HG03432 (cell line): ENCODE measurements around the gene PARL.

Experiments used
- ATAC-seq: cut with Tn5 transposase; IDR thresholded peaks from one replicate; pipeline ENCODE4 v1.9.1; 2021; ENCODE audit warnings: mild to moderate bottlenecking, moderate library complexity; ENCODE audit not compliant: unreplicated experiment

PARL gene

GRCh38 chr3:183818041-183818620 is 66.5 kb downstream of the PARL start:
- no peak for ATAC-seq

GRCh38 chr3:183817639-183818038 is 67.0 kb downstream of the PARL start:
- ATAC-seq = no peak

GRCh38 chr3:183816681-183817510 is 67.8 kb downstream of the PARL start:
- no peak for ATAC-seq

- no peak for ATAC-seq
These were observed 68.7 kb downstream of the PARL start for GRCh38 chr3:183815951-183816475.

GRCh38 chr3:183815563-183815940 is 69.1 kb downstream of the PARL start:
- ATAC-seq = no peak

DNA sequence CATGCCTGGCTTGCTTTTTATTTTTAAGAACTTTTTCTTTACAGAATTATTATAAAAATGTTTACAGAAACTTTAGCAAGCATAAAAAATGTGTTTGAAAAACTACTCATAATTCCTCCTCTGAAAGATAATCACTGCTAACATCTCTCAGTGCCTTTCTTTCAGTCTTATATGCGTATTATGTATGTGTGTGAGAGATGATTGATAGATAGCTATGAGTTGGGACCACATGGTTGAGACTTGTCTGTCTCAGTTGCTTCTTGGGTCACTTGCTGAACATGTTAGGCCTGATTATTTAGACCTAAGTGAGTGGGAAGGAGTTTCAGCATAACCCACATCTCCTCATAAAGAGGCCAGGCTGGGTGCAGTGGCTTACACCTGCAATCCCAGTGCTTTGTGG is 70.4 kb downstream of the PARL start:
- no peak for ATAC-seq

- no peak for ATAC-seq
These were observed 71.8 kb downstream of the PARL start for GRCh38 chr3:183812761-183813445.

DNA sequence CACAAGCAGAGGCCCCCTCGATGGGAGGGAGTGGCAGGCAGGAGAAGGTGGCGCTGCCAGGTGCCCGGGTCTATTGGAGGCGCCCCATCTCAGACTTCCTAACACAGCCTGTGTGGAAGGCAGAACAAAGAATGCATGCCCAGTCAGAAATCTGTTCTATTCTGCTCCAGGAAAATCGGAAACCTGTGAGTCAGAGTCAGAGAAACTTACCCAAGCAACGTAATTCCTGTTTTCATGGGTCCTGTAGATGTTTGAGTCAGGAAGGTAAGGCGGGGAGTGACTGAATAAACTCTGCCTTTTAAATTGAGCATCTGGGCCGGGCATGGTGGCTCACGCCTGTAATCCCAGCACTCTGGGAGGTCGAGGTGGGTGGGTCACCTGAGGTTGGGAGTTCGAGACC is 73.0 kb downstream of the PARL start:
- ATAC-seq = no peak

GRCh38 chr3:183810643-183811594 is 73.8 kb downstream of the PARL start:
- no peak for ATAC-seq

DNA sequence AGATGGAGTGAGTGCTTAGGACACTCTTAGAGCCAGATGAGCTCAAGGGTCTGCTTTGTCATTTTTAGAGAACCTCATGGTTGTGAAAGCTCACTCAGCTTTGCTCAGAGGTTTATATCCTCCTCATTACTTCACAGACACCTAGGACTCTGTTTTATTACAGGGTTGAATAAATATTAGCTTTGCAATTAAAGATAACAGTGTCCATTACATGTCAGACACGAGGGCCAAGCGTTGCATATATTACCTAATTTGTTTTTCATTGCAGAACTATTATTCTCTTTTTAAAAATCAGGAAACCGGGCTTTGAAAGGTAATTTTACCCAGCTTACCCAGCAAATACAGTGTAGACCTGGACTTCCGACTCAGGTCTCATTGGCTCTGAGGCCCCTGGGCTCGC is 75.4 kb downstream of the PARL start:
- no peak for ATAC-seq

DNA sequence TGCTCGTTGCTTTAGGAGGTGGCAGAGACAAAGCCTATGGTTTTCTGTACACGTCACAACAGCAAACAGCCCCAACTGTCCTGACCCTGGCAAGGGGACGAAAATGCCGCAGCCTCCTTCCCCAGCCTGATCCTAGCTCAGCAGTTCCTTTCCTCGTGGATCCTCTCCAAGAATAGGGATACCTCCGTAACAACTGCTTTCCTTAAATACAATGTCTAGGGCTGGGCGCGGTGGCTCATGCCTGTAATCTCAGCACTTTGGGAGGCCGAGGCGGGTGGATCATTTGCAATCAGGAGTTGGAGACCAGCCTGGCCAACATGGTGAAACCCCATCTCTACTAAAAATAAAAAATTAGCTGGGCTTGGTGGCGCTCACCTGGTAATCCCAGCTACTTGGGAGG is 76.3 kb downstream of the PARL start:
- ATAC-seq = no peak

- no peak for ATAC-seq
These were observed 76.8 kb downstream of the PARL start for GRCh38 chr3:183807881-183808280.

DNA sequence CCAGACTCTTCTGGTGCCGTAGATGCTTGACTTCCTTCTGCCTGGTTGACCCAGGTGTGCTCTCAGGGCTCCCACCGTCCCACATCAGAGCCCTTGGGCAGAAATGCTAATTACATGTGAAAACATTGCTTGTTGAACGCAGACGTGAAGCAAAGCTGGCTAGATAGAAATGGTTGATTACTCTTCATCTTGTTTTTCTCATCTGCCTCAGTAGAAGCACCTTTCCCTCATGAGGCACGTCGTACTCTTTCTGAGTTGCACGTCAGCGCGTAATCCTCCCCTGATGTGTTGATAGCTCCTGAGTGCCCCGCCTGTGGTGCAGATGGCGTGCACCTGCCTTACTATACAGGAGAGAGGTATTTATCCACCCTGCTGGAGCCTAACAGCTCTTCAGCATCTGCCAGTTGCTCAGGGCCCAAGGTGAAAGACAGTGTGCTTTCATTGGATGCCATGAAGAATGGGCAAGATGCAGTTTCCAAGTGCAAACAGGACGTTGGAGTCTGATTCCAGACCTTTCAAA is 77.4 kb downstream of the PARL start:
- ATAC-seq = no peak

DNA sequence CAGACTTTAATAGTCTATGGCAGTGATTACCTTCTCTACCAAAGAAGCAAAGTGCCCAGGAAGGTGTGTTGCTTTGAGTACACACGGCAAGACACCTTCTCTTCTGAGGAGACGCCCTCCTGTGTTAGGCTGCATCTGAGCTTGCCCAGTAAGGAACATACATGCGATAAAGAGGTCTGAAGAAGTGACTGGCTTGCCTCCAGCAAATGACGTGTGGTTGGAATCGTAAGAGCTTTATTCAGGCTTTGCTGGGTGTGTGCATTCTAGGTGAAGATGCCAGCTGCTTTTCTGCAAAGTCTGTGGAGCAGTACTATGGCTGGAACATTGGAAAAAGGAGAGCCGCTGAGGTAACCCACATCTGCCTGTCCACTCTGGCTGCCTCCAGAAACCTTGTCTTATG is 81.7 kb downstream of the PARL start:
- ATAC-seq = no peak

DNA sequence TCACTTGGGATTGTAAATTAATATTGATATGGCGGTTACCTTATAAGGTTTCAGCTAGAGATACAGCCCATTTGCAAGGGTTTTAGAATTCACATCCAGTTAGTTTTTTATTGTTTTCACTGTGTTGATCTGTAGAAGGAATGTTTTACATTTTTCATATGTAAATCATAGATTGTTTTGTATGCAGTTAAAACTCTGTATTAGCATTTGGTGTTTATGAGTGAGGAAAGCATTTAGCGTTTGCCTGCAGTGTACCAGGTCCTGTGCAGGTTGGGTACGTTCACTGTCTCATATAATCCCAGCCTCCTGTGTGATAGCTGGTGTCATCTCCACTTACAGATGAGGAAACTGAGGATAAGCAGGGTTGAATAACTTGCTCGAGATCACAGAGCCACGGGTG is 83.1 kb downstream of the PARL start:
- ATAC-seq = no peak

GRCh38 chr3:183800243-183800863 is 84.3 kb downstream of the PARL start:
- no peak for ATAC-seq

GRCh38 chr3:183799461-183799860 is 85.2 kb downstream of the PARL start:
- ATAC-seq = no peak

DNA sequence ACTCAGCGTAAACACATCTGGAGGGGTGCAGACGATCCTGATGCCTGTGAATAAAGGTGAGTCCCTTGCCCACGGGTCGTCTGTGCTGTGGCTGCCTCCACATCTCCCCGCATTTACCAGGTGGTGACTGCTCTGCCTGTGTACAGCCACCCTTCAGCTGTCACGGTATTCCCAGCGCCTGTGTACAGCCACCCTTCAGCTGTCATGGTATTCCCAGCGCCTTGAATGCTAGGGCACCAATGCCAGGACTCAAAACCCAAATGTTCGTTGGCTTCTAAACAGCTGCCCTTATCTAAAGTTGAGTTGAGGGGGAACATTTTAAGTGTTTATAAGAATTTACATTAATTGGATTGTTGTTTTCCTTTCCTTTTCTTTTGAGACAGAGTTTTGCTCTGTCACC is 86.7 kb downstream of the PARL start:
- no peak for ATAC-seq

- no peak for ATAC-seq
These were observed 88.3 kb downstream of the PARL start for GRCh38 chr3:183796372-183796771.

GRCh38 chr3:183794452-183794851 is 90.2 kb downstream of the PARL start:
- ATAC-seq = no peak
